Endodermal cell (in vitro differentiated cells): ENCODE data around the gene EGLN1. TPM values are rescaled to one million over a fixed set of nuclear protein-coding genes. Genes with fewer than 3 reads are reported as not detected.

Source experiments
- DNase-seq: peaks from one replicate; pipeline ENCODE4 v3.0.0-alpha.2; 2017
- H3K27ac ChIP-seq: 2 replicates; pipeline ENCODE4 v1.5.1; 2013; ENCODE audit warnings: mild to moderate bottlenecking, low read depth, low read length, moderate library complexity
- H3K27me3 ChIP-seq: 2 replicates; pipeline ENCODE4 v1.6.1; 2013; ENCODE audit warnings: mild to moderate bottlenecking, low read length, moderate library complexity; ENCODE audit not compliant: insufficient read depth, control insufficient read depth, poor library complexity, severe bottlenecking
- H3K36me3 ChIP-seq: 2 replicates; pipeline ENCODE4 v1.7.0; 2013; ENCODE audit warnings: mild to moderate bottlenecking, low read length, moderate library complexity; ENCODE audit not compliant: control insufficient read depth, insufficient read depth
- H3K4me1 ChIP-seq: one replicate; pipeline ENCODE4 v1.7.0; 2013; ENCODE audit warnings: low read length; ENCODE audit not compliant: control insufficient read depth, insufficient read depth
- H3K4me3 ChIP-seq: 2 replicates; pipeline ENCODE4 v1.5.1; 2013; ENCODE audit warnings: mild to moderate bottlenecking, low read length, moderate library complexity
- H3K9ac ChIP-seq: 2 replicates; pipeline ENCODE4 v1.6.1; 2013; ENCODE audit warnings: mild to moderate bottlenecking, low read length, moderate library complexity; ENCODE audit not compliant: poor library complexity, severe bottlenecking; ENCODE audit errors: extremely low read depth
- H3K9me3 ChIP-seq: 2 replicates; pipeline ENCODE4 v1.6.1; 2013; ENCODE audit warnings: mild to moderate bottlenecking, low read length, moderate library complexity; ENCODE audit not compliant: control insufficient read depth
- H3K27ac Mint-ChIP-seq: 2 replicates; pipeline ENCODE4 v1.8.0; 2020; ENCODE audit warnings: mixed read lengths
- H3K27me3 Mint-ChIP-seq: 2 replicates; pipeline ENCODE4 v1.8.0; 2021; ENCODE audit warnings: mild to moderate bottlenecking, mixed read lengths; ENCODE audit not compliant: insufficient read depth
- H3K36me3 Mint-ChIP-seq: 2 replicates; pipeline ENCODE4 v1.8.0; 2020; ENCODE audit warnings: low read depth, mixed read lengths
- H3K4me1 Mint-ChIP-seq: 2 replicates; pipeline ENCODE4 v1.8.0; 2020; ENCODE audit warnings: mixed read lengths
- H3K4me3 Mint-ChIP-seq: 2 replicates; pipeline ENCODE4 v1.8.0; 2020; ENCODE audit warnings: mild to moderate bottlenecking, moderate library complexity, mixed read lengths
- H3K9me3 Mint-ChIP-seq: 2 replicates; pipeline ENCODE4 v1.8.0; 2020; ENCODE audit warnings: mild to moderate bottlenecking, mixed read lengths
- WGBS, 2 experiments: methylation state at CpG; one replicate each; pipeline versions ENCODE4 v1.1.5 to v1.1.7; 2013; ENCODE audit warnings: missing lambda C conversion rate in 2 of 2, mixed read lengths in 1 of 2; ENCODE audit not compliant: insufficient coverage in 1 of 2, insufficient read length in 1 of 2; 5-methylcytosine and 5-hydroxymethylcytosine counted together
- total RNA-seq, 2 donors: library from RNA; stranded (reverse); fragmentation: NEBNext Ultra II Directional in 1 of 2; extraction: Animal tissue kit (Norgen Biotek cat#: 25700) in 1 of 2; gene quantifications; 2 replicates in 1 of 2; 3 replicates in 1 of 2; pipeline ENCODE4 v1.2.1, GENCODE V29; 2021
- TF ChIP-seq, protein P1 (sequence below): fragments of 200-600 bp; sonication (generic); conservative IDR thresholded peaks from 2 replicates; pipeline ENCODE4 v1.5.0; 2021; ENCODE audit warnings: antibody characterized with exemption, mild to moderate bottlenecking

Gene EGLN1
- total RNA-seq, 2 donors from 2014 or later: 12.2 to 17.4 TPM

DNA sequence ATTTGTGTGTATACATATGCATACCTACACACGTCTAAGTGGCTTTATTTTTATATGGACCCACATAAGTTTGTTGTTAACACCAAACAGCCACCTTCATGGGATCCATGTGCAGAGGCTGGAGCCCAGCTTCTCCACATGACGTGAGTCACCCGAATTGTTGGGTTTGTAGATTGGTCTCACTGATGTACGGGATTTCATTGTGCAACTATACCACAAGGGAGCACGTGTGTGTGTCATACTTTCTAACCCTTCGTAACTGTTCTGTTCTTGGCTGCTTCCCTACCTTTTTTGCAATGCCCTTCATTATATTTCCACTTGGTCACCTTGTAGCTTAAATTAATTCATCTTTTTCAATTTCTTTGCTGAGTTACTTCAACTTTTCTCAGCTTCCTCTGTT is 63.0 kb downstream of the EGLN1 start:
- Mint-ChIP-seq H3K36me3 (peaks cover 16% of the 10 kb centered on the region), H3K9me3 (no peaks in the 10 kb centered on the region), H3K27me3 (no peaks in the 10 kb centered on the region), H3K27ac (no peak overlapping the region), H3K4me3 (no peak overlapping the region), H3K4me1 (no peaks in the 10 kb centered on the region)
- no peak for DNase-seq
- Histone ChIP-seq H3K27ac (no peak overlapping the region), H3K9me3 (no peaks in the 10 kb centered on the region), H3K4me3 (no peak overlapping the region), H3K27me3 (no peaks in the 10 kb centered on the region), H3K4me1 (no peaks in the 10 kb centered on the region), H3K9ac (no peak overlapping the region), H3K36me3 (peaks cover 9% of the 10 kb centered on the region)
- WGBS, 2 experiments: 95 to 96% methylated on average over 5 to 6 of the region's 6 CpGs
- TF ChIP-seq, protein P1, sequence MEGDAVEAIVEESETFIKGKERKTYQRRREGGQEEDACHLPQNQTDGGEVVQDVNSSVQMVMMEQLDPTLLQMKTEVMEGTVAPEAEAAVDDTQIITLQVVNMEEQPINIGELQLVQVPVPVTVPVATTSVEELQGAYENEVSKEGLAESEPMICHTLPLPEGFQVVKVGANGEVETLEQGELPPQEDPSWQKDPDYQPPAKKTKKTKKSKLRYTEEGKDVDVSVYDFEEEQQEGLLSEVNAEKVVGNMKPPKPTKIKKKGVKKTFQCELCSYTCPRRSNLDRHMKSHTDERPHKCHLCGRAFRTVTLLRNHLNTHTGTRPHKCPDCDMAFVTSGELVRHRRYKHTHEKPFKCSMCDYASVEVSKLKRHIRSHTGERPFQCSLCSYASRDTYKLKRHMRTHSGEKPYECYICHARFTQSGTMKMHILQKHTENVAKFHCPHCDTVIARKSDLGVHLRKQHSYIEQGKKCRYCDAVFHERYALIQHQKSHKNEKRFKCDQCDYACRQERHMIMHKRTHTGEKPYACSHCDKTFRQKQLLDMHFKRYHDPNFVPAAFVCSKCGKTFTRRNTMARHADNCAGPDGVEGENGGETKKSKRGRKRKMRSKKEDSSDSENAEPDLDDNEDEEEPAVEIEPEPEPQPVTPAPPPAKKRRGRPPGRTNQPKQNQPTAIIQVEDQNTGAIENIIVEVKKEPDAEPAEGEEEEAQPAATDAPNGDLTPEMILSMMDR: no peak

DNA sequence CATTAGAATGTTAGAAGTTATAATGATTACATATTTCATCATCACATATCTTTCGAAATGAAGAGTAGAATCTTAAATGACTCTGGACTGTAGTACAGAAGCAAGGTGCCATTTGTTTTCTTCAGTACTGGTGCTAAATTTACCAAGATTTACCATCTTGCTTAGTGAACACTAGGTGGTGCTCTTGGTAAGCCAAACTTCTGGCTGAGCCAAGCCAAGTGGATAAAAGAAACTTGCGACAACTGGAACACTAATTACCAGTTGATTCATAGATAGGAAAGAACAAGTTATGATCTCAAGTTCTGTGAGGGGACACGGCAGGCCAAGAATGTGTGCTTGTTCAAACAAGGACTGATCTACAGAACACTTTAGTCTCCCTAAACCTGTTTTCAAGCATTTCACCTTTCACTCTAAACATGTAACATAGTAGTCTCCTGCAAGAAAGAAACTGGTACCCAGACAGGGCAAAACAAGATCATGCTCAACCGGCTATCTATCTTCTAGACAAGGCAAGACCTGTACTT is 64.2 kb downstream of the EGLN1 start:
- Mint-ChIP-seq H3K36me3 (peaks cover 19% of the 10 kb centered on the region), H3K4me1 (no peaks in the 10 kb centered on the region), H3K27me3 (no peaks in the 10 kb centered on the region), H3K4me3 (no peak overlapping the region), H3K9me3 (no peaks in the 10 kb centered on the region), H3K27ac (no peak overlapping the region)
- TF ChIP-seq, protein P1: peak; percentile 91
- H3K4me3 ChIP-seq: no peak overlapping the region
- peak; percentile 61 for DNase-seq
- no peak overlapping the region for H3K27ac ChIP-seq
- no peaks in the 10 kb centered on the region for H3K4me1 ChIP-seq
- H3K36me3 ChIP-seq: peaks cover 13% of the 10 kb centered on the region
- H3K9me3 ChIP-seq: no peaks in the 10 kb centered on the region
- no peaks in the 10 kb centered on the region for H3K27me3 ChIP-seq
- WGBS, 2 experiments: 47 to 49% methylated on average over 3 to 4 of the region's 4 CpGs
- no peak overlapping the region for H3K9ac ChIP-seq

DNA sequence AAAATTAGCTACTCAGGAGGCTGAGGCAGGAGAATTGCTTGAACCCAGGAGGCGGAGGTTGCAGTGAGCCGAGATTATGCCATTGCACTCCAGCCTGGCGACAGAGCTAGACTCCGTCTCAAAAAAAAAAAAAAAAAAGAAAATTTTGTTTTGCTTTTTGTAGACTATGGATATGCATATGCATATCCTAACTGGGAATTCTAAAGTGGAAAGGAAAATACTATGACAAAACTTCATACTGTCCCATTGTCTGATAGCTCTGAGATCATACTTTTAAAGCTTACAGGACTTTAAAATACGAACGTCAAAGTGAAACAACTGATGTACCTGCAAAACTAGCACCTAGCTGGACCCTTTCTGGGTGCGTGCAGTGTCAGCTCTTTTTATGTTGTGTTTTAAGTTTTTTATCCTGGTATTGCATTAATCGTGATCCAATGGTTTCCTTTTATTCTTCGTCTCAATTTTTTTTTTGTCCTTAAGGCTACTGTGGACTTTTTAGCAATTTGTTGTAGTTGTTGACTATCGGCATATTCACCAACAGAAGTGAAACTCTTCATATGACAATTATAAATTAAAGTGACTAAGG is 64.8 kb downstream of the EGLN1 start:
- no peaks in the 10 kb centered on the region for H3K4me1 Mint-ChIP-seq
- TF ChIP-seq, protein P1: no peak
- Histone ChIP-seq H3K9ac (no peak overlapping the region), H3K4me1 (no peaks in the 10 kb centered on the region), H3K27me3 (no peaks in the 10 kb centered on the region), H3K27ac (no peak overlapping the region), H3K9me3 (no peaks in the 10 kb centered on the region), H3K36me3 (peaks cover 19% of the 10 kb centered on the region), H3K4me3 (no peak overlapping the region)
- H3K36me3 Mint-ChIP-seq: peaks cover 25% of the 10 kb centered on the region
- WGBS, 2 experiments: 94 to 97% methylated on average over 4 to 8 of the region's 10 CpGs
- no peak overlapping the region for H3K27ac Mint-ChIP-seq
- H3K9me3 Mint-ChIP-seq: no peaks in the 10 kb centered on the region
- DNase-seq: no peak
- H3K27me3 Mint-ChIP-seq: no peaks in the 10 kb centered on the region
- H3K4me3 Mint-ChIP-seq: no peak overlapping the region
